DOHH2 (cell line): ENCODE data around the gene TNIP2.

ENCODE experiments used
- H3F3A ChIP-seq: fragments of 200-600 bp; sonication (generic), shearing (Covaris generic); 2 replicates; pipeline ENCODE4 v1.6.0; 2016; ENCODE audit warnings: antibody characterized with exemption, mild to moderate bottlenecking; ENCODE audit not compliant: control insufficient read depth, insufficient read depth
- H3K27ac ChIP-seq: fragments of 200-600 bp; sonication (generic); 2 replicates; pipeline ENCODE4 v1.5.1; 2014; ENCODE audit warnings: low read depth, mild to moderate bottlenecking, low read length, moderate library complexity
- H3K27me3 ChIP-seq: fragments of 200-600 bp; sonication (generic); 2 replicates; pipeline ENCODE4 v1.6.1; 2014; ENCODE audit warnings: mild to moderate bottlenecking, low read length, mixed read lengths; ENCODE audit not compliant: control insufficient read depth
- H3K36me3 ChIP-seq: fragments of 200-600 bp; sonication (generic); 2 replicates; pipeline ENCODE4 v1.6.1; 2014; ENCODE audit warnings: mild to moderate bottlenecking, low read length, moderate library complexity, mixed read lengths; ENCODE audit not compliant: control insufficient read depth
- H3K4me1 ChIP-seq: fragments of 200-600 bp; sonication (generic); 2 replicates; pipeline ENCODE4 v1.6.1; 2014; ENCODE audit warnings: mild to moderate bottlenecking, low read length, mixed read lengths; ENCODE audit not compliant: control insufficient read depth
- H3K4me2 ChIP-seq: fragments of 200-600 bp; sonication (generic); 2 replicates; pipeline ENCODE4 v1.6.0; 2014; ENCODE audit warnings: mild to moderate bottlenecking, low read length, moderate library complexity
- H3K4me3 ChIP-seq: fragments of 200-600 bp; sonication (generic); 2 replicates; pipeline ENCODE4 v1.5.1; 2014; ENCODE audit warnings: mild to moderate bottlenecking, low read length, mixed read lengths
- H3K79me2 ChIP-seq: fragments of 200-600 bp; sonication (generic); 2 replicates; pipeline ENCODE4 v1.6.1; 2014; ENCODE audit warnings: mild to moderate bottlenecking, low read length, mixed read lengths; ENCODE audit not compliant: control insufficient read depth
- H3K9me2 ChIP-seq: fragments of 200-600 bp; sonication (generic); replicated peaks from 2 replicates; pipeline ENCODE4 v1.6.1; 2014; ENCODE audit warnings: mild to moderate bottlenecking, low read length, mixed read lengths; ENCODE audit not compliant: control insufficient read depth
- H3K9me3 ChIP-seq: fragments of 200-600 bp; sonication (generic); 2 replicates; pipeline ENCODE4 v1.6.1; 2014; ENCODE audit warnings: antibody characterized with exemption, low read length, mixed read lengths; ENCODE audit not compliant: control insufficient read depth, insufficient read depth
- H4K20me1 ChIP-seq: fragments of 200-600 bp; sonication (generic); 2 replicates; pipeline ENCODE4 v1.6.0; 2014; ENCODE audit warnings: low read depth, mild to moderate bottlenecking, antibody characterized with exemption, low read length, moderate library complexity; ENCODE audit not compliant: control insufficient read depth, insufficient read depth
- EZH2phosphoT487 ChIP-seq: fragments of 200-600 bp; sonication (generic); IDR thresholded peaks from 2 replicates; pipeline ENCODE4 v1.6.1; 2017; ENCODE audit warnings: borderline replicate concordance, mild to moderate bottlenecking, antibody characterized with exemption, low read length, moderate library complexity, mixed read lengths
- TF ChIP-seq, protein P1 (sequence below): fragments of 200-600 bp; sonication (generic); IDR thresholded peaks from one replicate; pipeline ENCODE4 v1.5.1; 2014; ENCODE audit warnings: antibody characterized with exemption, mild to moderate bottlenecking, low read depth, low read length; ENCODE audit not compliant: poor library complexity, severe bottlenecking

Gene TNIP2

DNA sequence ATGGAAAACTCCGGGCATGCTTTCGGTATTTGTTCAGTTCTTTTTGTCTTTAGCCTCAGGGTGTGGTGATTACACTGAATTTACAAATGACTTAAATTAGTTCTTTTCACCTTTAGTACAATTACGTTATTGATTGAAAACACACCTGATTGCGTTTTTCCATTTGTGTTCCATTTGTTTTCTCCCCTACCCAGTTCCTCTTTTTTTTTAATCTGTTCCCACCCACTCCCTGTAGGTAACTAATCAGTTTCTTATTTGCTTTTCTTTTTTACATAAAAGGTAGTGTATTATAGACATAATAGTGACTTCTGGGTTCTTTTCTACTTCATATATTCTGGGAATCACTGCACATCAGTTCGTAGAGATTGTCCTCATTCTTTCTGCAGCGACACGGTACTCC is 53.4 kb downstream of the TNIP2 start:
- no peaks in the 10 kb centered on the region for H3K27me3 ChIP-seq
- peaks cover 53% of the 10 kb centered on the region for H3K36me3 ChIP-seq
- H3K79me2 ChIP-seq = no peaks in the 10 kb centered on the region
- H3K27ac ChIP-seq = no peak overlapping the region
- no peak overlapping the region for H3K4me2 ChIP-seq
- H3K4me1 ChIP-seq = peaks cover 4% of the 10 kb centered on the region
- H3K9me3 ChIP-seq = no peaks in the 10 kb centered on the region
- H3K9me2 ChIP-seq = no peaks in the 10 kb centered on the region
- H3F3A ChIP-seq = 0 out of 2 replicates have a peak, but pooled peaks cover 3% of the 10 kb centered on the region
- H4K20me1 ChIP-seq = no peaks in the 10 kb centered on the region
- TF ChIP-seq, protein P1, sequence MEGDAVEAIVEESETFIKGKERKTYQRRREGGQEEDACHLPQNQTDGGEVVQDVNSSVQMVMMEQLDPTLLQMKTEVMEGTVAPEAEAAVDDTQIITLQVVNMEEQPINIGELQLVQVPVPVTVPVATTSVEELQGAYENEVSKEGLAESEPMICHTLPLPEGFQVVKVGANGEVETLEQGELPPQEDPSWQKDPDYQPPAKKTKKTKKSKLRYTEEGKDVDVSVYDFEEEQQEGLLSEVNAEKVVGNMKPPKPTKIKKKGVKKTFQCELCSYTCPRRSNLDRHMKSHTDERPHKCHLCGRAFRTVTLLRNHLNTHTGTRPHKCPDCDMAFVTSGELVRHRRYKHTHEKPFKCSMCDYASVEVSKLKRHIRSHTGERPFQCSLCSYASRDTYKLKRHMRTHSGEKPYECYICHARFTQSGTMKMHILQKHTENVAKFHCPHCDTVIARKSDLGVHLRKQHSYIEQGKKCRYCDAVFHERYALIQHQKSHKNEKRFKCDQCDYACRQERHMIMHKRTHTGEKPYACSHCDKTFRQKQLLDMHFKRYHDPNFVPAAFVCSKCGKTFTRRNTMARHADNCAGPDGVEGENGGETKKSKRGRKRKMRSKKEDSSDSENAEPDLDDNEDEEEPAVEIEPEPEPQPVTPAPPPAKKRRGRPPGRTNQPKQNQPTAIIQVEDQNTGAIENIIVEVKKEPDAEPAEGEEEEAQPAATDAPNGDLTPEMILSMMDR = no peak
- TF ChIP-seq EZH2phosphoT487 = no peak
- no peak overlapping the region for H3K4me3 ChIP-seq

DNA sequence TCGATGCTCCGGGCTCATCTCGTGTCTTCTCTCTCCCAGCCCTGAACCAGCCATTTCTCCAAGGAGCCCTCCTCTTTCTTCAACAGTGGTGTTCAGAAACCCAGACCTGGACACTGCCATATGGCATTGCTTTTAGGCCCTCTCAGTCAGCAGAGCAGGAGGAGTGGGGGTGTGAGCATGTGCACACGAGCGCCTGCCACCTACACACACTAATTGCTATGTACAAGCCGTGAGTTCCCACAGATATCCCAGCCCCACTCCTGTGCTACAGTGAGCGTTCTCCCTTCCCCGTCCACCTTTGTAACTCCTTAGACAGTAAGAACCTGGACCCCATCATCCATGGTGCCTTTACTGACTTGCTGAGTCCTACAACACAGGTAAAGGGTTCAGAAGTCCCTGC is 53.8 kb downstream of the TNIP2 start:
- H3K9me2 ChIP-seq = no peaks in the 10 kb centered on the region
- peaks cover 8% of the 10 kb centered on the region for H3K4me1 ChIP-seq
- TF ChIP-seq, protein P1 = no peak
- no peak for TF ChIP-seq EZH2phosphoT487
- H3K36me3 ChIP-seq = peaks cover 57% of the 10 kb centered on the region
- no peaks in the 10 kb centered on the region for H3K27me3 ChIP-seq
- H3K9me3 ChIP-seq = no peaks in the 10 kb centered on the region
- no peak overlapping the region for H3K27ac ChIP-seq
- no peak overlapping the region for H3K4me2 ChIP-seq
- H3F3A ChIP-seq = 0 out of 2 replicates have a peak, but pooled peaks cover 3% of the 10 kb centered on the region
- H4K20me1 ChIP-seq = no peaks in the 10 kb centered on the region
- H3K79me2 ChIP-seq = peaks cover 2% of the 10 kb centered on the region
- H3K4me3 ChIP-seq = no peak overlapping the region

DNA sequence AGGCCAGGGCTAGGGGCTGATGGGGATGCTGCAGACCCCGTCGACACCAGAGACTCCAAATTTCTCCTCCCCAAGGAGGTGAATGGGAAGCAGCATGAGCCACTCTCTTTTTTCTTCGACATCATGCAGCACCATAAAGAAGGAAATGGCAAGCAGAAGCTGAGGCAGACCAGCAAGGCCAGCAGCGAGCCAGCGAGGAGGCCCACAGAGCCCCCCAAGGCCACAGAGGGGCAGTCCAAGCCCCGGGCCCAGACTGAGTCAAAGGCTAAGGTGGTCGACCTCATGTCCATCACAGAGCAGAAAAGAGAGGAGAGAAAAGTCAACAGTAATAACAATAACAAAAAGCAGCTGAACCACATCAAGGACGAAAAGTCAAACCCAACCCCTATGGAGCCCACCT is 56.1 kb downstream of the TNIP2 start:
- Histone ChIP-seq H4K20me1 (no peaks in the 10 kb centered on the region), H3K79me2 (peaks cover 7% of the 10 kb centered on the region), H3K4me1 (peaks cover 31% of the 10 kb centered on the region), H3F3A (peaks cover 15% of the 10 kb centered on the region), H3K9me2 (no peaks in the 10 kb centered on the region), H3K4me3 (no peak overlapping the region), H3K9me3 (no peaks in the 10 kb centered on the region), H3K27me3 (no peaks in the 10 kb centered on the region), H3K4me2 (no peak overlapping the region), H3K36me3 (peaks cover 70% of the 10 kb centered on the region), H3K27ac (no peak overlapping the region)
- TF ChIP-seq, protein P1 = no peak
- TF ChIP-seq EZH2phosphoT487 = no peak

DNA sequence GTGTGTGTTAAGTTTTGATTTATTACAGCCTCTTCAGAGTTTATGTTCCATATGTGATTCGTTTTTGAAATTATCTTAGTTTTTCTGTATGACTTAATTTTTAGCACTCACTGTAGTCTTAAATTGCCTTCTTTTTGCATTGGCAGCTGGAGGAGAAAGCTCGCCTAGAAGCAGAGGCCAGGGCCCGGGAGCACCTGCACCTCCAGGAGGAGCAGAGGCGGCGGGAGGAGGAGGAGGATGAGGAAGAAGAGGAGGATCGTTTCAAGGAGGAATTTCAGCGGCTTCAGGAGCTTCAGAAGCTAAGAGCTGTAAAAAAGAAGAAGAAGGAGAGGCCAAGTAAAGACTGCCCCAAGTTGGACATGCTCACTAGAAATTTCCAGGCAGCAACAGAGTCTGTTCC is 56.6 kb downstream of the TNIP2 start:
- Histone ChIP-seq H3K9me3 (no peaks in the 10 kb centered on the region), H3K27me3 (no peaks in the 10 kb centered on the region), H3K9me2 (no peaks in the 10 kb centered on the region), H3F3A (peaks cover 17% of the 10 kb centered on the region), H3K4me2 (no peak overlapping the region), H3K36me3 (peaks cover 75% of the 10 kb centered on the region), H3K4me3 (no peak overlapping the region), H3K4me1 (peaks cover 36% of the 10 kb centered on the region), H3K79me2 (peaks cover 7% of the 10 kb centered on the region), H4K20me1 (no peaks in the 10 kb centered on the region), H3K27ac (no peak overlapping the region)
- no peak for TF ChIP-seq EZH2phosphoT487
- TF ChIP-seq, protein P1 = no peak
